AG04450 (cell line): ENCODE results near the gene TP53I11. TPM values are rescaled to one million over a fixed set of nuclear protein-coding genes. Genes with fewer than 3 reads are reported as not detected.

ENCODE experiments used
- CTCF ChIA-PET: fragments of 300-600, 350-600 bp; formaldehyde crosslinking; extraction: SDS; loops from one replicate; lab custom pipeline; 2022; ENCODE audit warnings: antibody characterized with exemption, inconsistent platforms; lab: Charles Lee
- POLR2A ChIA-PET: fragments of 350-600 bp; formaldehyde crosslinking; extraction: SDS; loops from one replicate; lab custom pipeline; 2021; ENCODE audit warnings: antibody characterized with exemption, inconsistent platforms; lab: Yijun Ruan, JAX
- DNase-seq: peaks from one replicate; pipeline ENCODE4 v3.0.0-alpha.2; 2011; ENCODE audit warnings: low read depth, low spot score
- H3K27ac ChIP-seq: one replicate; pipeline ENCODE4 v1.5.1; 2012; ENCODE audit warnings: low read depth, low read length, control low read depth
- H3K27me3 ChIP-seq: one replicate; pipeline ENCODE4 v1.6.0; 2012; ENCODE audit warnings: low read length; ENCODE audit not compliant: control insufficient read depth, insufficient read depth
- H3K4me3 ChIP-seq: 2 replicates; pipeline ENCODE4 v1.5.1; 2011; ENCODE audit warnings: mild to moderate bottlenecking, low read depth, low read length, control low read depth
- H3K9me3 ChIP-seq: 2 replicates; pipeline ENCODE4 v1.5.1; 2012; ENCODE audit warnings: low read length; ENCODE audit not compliant: control insufficient read depth, insufficient read depth
- CTCF ChIP-seq: IDR thresholded peaks from 2 replicates; pipeline ENCODE4 v1.5.1; 2011; ENCODE audit warnings: low read depth, low read length, control low read depth, inconsistent platforms
- polyA plus RNA-seq: library from polyadenylated mRNA; depleted of rRNA; stranded (reverse); fragments of >200 nt; gene quantifications from 2 replicates; pipeline ENCODE4 v1.2.3, GENCODE V29; 2011

Gene TP53I11
- polyA plus RNA-seq, 1 experiment: 6.3 TPM

- Histone ChIP-seq H3K27ac (no peak overlapping the region), H3K9me3 (no peaks in the 10 kb centered on the region), H3K4me3 (no peak overlapping the region), H3K27me3 (peaks cover 42% of the 10 kb centered on the region)
- DNase-seq: no peak
- POLR2A ChIA-PET: no interaction called here
- CTCF ChIA-PET: interaction anchor here (1.5 kb wide), 1 partner anchor 53 kb away, joined by 3 read pairs; no protein-coding TSS in a partner anchor
- no peak for TF ChIP-seq CTCF
Measured at GRCh38 chr11:44988981-44989635, 38.4 kb upstream of the TP53I11 start.

GRCh38 chr11:44988111-44988510 lies 37.4 kb upstream of the TP53I11 start:
- no peak for DNase-seq
- Histone ChIP-seq H3K27ac (no peak overlapping the region), H3K9me3 (no peaks in the 10 kb centered on the region), H3K4me3 (no peak overlapping the region), H3K27me3 (peaks cover 37% of the 10 kb centered on the region)
- ChIA-PET CTCF (interaction anchor here (0.6 to 1.5 kb wide), 2 partner anchors 52 to 343 kb away, joined by 3 read pairs; no protein-coding TSS in a partner anchor), POLR2A (no interaction called here)
- TF ChIP-seq CTCF: no peak

- TF ChIP-seq CTCF: no peak
- Histone ChIP-seq H3K4me3 (no peak overlapping the region), H3K27me3 (peaks cover 36% of the 10 kb centered on the region), H3K27ac (no peak overlapping the region), H3K9me3 (no peaks in the 10 kb centered on the region)
- CTCF ChIA-PET: no interaction called here
- DNase-seq: no peak
- POLR2A ChIA-PET: no interaction called here
Measured at GRCh38 chr11:44987506-44987905, 36.8 kb upstream of the TP53I11 start.

GRCh38 chr11:44986315-44986714 lies 35.6 kb upstream of the TP53I11 start:
- H3K4me3 ChIP-seq: no peak overlapping the region
- peaks cover 31% of the 10 kb centered on the region for H3K27me3 ChIP-seq

More at GRCh38 chr11:44986315-44986714, 35.6 kb upstream of the TP53I11 start:
- ChIA-PET POLR2A (no interaction called here), CTCF (no interaction called here)
- DNase-seq: no peak
- Histone ChIP-seq H3K9me3 (no peaks in the 10 kb centered on the region), H3K27ac (no peak overlapping the region)
- TF ChIP-seq CTCF: no peak
